ENCODE measurements around the gene TMF1. TPM values are rescaled to one million over a fixed set of nuclear protein-coding genes. Genes with fewer than 3 reads are reported as not detected.

TMF1 gene
- total and polyA plus RNA-seq, 10 of the 15 experiments (the other 5 are each of a cell fraction or from before 2014, with no cell fraction given) = 7.1 to 24.5 (median 18.6) TPM

DNA sequence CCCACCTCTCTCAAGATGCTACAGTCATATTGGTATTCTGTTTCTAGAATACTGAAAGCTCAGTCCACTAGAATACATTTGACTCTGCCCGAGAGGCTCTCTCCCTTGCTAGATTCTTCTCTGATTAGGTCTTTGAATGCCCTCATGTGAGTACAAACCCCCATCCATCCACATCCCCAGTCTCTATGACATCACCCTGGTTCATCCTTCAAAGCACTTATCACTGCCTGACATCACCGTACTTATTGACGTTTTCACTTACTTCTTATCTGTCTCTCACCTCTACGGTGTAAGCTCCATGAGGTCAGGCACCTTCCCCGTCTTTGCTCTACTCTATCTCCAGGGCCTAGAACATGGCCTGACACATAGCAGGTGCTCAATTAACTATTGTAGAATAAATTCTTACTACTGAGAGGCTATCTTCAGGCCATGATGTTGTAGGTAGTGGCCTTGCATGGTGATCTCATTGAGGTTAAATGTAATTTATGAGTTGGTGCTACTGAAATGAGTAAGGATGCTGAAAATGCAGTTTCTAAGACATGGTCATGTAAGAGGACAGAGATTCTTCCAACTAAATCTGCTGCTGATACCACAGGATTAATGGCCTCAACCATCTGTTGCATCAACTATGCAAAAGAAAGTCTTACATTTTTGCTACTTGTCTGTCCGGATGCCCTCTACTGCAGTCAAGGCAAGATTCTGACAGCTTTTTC, 65.5 kb downstream of the TMF1 start:
- no peak for TF ChIP-seq CHD1 (IDR thresholded peaks at IDR 0.05; ENCODE audit: low read depth, low read length)
- TF ChIP-seq IRF4 (IDR thresholded peaks at IDR 0.05; ENCODE audit: low read depth, low read length) = peak; percentile 53; the same call in 1 of the 2 replicates
- TF ChIP-seq BRCA1 (IDR thresholded peaks at IDR 0.05; ENCODE audit: low read depth, low read length) = no peak
- no peak for TF ChIP-seq NFIC (IDR thresholded peaks at IDR 0.05; ENCODE audit: low read depth, low read length)
- no peak for TF ChIP-seq NBN (IDR thresholded peaks at IDR 0.05)
- TF ChIP-seq WRNIP1 (IDR thresholded peaks at IDR 0.05; ENCODE audit: borderline replicate concordance, low read depth, low read length) = no peak
- TF ChIP-seq KDM1A (IDR thresholded peaks at IDR 0.05; ENCODE audit: borderline replicate concordance) = no peak
- no peak for TF ChIP-seq RELA (IDR thresholded peaks at IDR 0.05; ENCODE audit: borderline replicate concordance, partially characterized antibody)
- no peak for TF ChIP-seq PBX3 (IDR thresholded peaks at IDR 0.05; ENCODE audit: insufficient replicate concordance, low read depth, low read length)
- TF ChIP-seq NFYA (IDR thresholded peaks at IDR 0.05; ENCODE audit: borderline replicate concordance, low read depth, low read length) = no peak
- TF ChIP-seq ATF7 (IDR thresholded peaks at IDR 0.05; ENCODE audit: low read depth) = no peak
- TF ChIP-seq, protein P1, sequence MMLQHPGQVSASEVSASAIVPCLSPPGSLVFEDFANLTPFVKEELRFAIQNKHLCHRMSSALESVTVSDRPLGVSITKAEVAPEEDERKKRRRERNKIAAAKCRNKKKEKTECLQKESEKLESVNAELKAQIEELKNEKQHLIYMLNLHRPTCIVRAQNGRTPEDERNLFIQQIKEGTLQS (IDR thresholded peaks at IDR 0.05; ENCODE audit: borderline replicate concordance, extremely low read depth, low read depth, low read length) = no peak
- peak; percentile 48; the same call in 1 of the 2 replicates for TF ChIP-seq ATF2 (IDR thresholded peaks at IDR 0.05; ENCODE audit: low read length)
- no peak for TF ChIP-seq RELB (IDR thresholded peaks at IDR 0.05; ENCODE audit: low read depth)
- peak; percentile 80 for TF ChIP-seq RUNX3 (IDR thresholded peaks at IDR 0.05; ENCODE audit: low read length)
- TF ChIP-seq JUNB (IDR thresholded peaks at IDR 0.05) = peak; percentile 92
- no peak overlapping the region for H2AFZ ChIP-seq (ENCODE audit: control insufficient read depth, low read depth, low read length)
- no peak for ATAC-seq
- no TSS peak for BruUV-seq (replicated peaks)
- ChIA-PET SMC1A (ENCODE audit: uncharacterized antibody, unreplicated experiment) (interaction anchor here (1.1 to 1.4 kb wide), 2 partner anchors 12 to 21 kb away, joined by 3 to 4 read pairs; no protein-coding TSS in a partner anchor), CTCF (interaction anchor here (0.7 to 1.1 kb wide), 2 partner anchors 31 to 176 kb away, joined by 3 read pairs; no protein-coding TSS in a partner anchor), RAD21 (ENCODE audit: unreplicated experiment) (no interaction called here), POLR2A (interaction anchor here (0.6 kb wide), 1 partner anchor 23 kb away, joined by 6 read pairs; no protein-coding TSS in a partner anchor)
- no peak for DNase-seq (ENCODE audit: low read depth, low spot score)
- H3K4me1 ChIP-seq (ENCODE audit: control insufficient read depth, insufficient read depth, low read length) = no peaks in the 10 kb centered on the region
- no peak overlapping the region for H3K9ac ChIP-seq (ENCODE audit: control insufficient read depth, insufficient read depth, low read length)
- H3K4me3 ChIP-seq = no peak overlapping the region
- no peaks in the 10 kb centered on the region for H3K27me3 ChIP-seq (replicated peaks in 1 of 2; ENCODE audit: control insufficient read depth in 2 of 2, insufficient read depth in 2 of 2, low read length in 1 of 2)
- WGBS (ENCODE audit: insufficient coverage, insufficient replicate concordance, low lambda C conversion rate, missing lambda C conversion rate) = 99% methylated on average over 6 of the region's 6 CpGs
- H3K79me2 ChIP-seq (ENCODE audit: control insufficient read depth, insufficient read depth, low read length) = no peaks in the 10 kb centered on the region
- no peak overlapping the region for H3K27ac ChIP-seq (ENCODE audit: control insufficient read depth, insufficient read depth)
- in situ Hi-C loops (cut with MboI) (no loop called here), intact Hi-C loops (cut with micrococcal nuclease; ENCODE audit: unreplicated experiment) (no loop called here)
- H3K36me3 ChIP-seq (ENCODE audit: control insufficient read depth in 2 of 2, insufficient read depth in 2 of 2, low read length in 1 of 2) = peaks cover 0 to 5% of the 10 kb centered on the region in 2 experiments; a peak in 3 of 4 replicates
- no peaks in the 10 kb centered on the region for H4K20me1 ChIP-seq (ENCODE audit: control insufficient read depth, insufficient read depth)
- no peaks in the 10 kb centered on the region for H3K9me3 ChIP-seq (replicated peaks; ENCODE audit: control insufficient read depth, insufficient read depth, low read length)
- H3K4me2 ChIP-seq (ENCODE audit: control insufficient read depth, insufficient read depth) = no peak overlapping the region
- FAIRE-seq = peak; percentile 62

Measured in GM12878 (cell line).